ENCODE measurements around the gene GATAD2A.
"Not testable (repeated sequence)": the region's sequence is repeated elsewhere in the genome, so short reads cannot be mapped to it uniquely, and the experiment has no call there.

The GATAD2A gene

DNA sequence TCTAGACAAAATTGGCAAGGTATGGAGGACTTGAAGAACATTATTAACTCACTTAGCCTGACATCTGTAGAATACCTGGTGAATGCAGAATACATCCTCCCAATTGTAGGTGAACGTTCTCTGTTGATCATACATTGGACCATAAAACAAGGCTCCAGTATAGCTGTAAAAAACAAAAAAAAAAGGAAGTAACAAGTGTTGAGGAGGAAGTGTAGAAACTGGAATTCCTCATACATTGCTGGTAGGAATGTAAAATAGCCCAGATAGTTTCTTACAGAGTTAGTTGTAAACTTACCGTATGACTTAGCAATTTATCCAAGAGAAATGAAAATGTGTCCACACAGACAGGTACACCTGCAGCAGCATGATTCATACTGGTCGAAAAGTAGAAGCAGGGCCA lies 65.1 kb downstream of the GATAD2A start:
- Mint-ChIP-seq H3K27me3 (ENCODE audit: low read depth) (no peaks in the 10 kb centered on the region), H3K27ac (no peak overlapping the region), H3K4me3 (no peak overlapping the region), H3K36me3 (ENCODE audit: low read depth) (peaks cover 49% of the 10 kb centered on the region), H3K4me1 (ENCODE audit: low read depth) (peaks cover 45% of the 10 kb centered on the region), H3K9me3 (peaks cover 34% of the 10 kb centered on the region)

DNA sequence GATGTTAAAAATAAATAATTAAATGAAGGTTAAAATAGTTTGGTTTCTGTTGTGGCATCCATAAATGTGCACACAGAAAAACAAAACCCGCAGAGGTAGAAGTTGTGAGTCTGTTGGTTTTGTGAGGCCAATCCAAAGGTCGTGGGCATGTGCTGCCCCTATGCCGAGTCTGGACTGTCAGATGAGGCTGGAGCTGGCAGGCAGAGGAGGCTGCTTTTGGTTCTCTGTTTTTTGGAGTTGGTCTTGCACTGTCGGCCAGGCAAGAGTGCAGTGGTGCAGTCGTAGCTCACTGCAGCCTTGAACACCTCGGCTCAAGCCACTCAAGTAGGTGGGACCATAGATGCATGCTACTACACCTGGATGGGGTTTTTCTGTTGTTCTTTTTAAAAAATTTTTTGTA lies 66.2 kb downstream of the GATAD2A start:
- Mint-ChIP-seq H3K36me3 (ENCODE audit: low read depth) (peaks cover 44% of the 10 kb centered on the region), H3K27me3 (ENCODE audit: low read depth) (no peaks in the 10 kb centered on the region), H3K4me3 (no peak overlapping the region), H3K9me3 (peaks cover 26% of the 10 kb centered on the region), H3K27ac (peak overlapping the region; percentile 70), H3K4me1 (ENCODE audit: low read depth) (peaks cover 55% of the 10 kb centered on the region)

DNA sequence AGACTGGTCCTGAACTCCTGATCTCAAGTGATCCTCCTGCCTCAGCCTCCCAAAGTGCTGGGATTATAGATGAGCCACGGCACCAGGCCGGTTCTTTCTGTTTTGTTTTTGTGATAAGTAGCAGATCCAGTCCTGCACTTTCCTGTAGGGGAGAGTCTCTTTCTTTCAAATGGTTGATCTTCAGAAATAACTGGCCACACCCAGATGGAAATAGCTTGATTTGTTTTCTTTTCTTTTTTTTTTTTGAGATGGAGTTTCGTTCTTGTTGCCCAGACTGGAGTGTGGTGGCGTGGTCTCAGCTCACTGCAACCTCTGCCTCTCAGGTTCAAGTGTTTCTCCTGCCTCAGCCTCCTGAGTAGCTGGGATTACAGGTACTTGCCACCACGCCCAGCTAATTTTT lies 66.6 kb downstream of the GATAD2A start:
- H3K27me3 Mint-ChIP-seq (ENCODE audit: low read depth): not testable (repeated sequence)
- peaks cover 24% of the 10 kb centered on the region for H3K9me3 Mint-ChIP-seq
- peaks cover 59% of the 10 kb centered on the region for H3K4me1 Mint-ChIP-seq (ENCODE audit: low read depth)
- peak overlapping the region; percentile 70 for H3K27ac Mint-ChIP-seq
- peak overlapping the region; percentile 34 for H3K4me3 Mint-ChIP-seq
- H3K36me3 Mint-ChIP-seq (ENCODE audit: low read depth): peaks cover 40% of the 10 kb centered on the region

DNA sequence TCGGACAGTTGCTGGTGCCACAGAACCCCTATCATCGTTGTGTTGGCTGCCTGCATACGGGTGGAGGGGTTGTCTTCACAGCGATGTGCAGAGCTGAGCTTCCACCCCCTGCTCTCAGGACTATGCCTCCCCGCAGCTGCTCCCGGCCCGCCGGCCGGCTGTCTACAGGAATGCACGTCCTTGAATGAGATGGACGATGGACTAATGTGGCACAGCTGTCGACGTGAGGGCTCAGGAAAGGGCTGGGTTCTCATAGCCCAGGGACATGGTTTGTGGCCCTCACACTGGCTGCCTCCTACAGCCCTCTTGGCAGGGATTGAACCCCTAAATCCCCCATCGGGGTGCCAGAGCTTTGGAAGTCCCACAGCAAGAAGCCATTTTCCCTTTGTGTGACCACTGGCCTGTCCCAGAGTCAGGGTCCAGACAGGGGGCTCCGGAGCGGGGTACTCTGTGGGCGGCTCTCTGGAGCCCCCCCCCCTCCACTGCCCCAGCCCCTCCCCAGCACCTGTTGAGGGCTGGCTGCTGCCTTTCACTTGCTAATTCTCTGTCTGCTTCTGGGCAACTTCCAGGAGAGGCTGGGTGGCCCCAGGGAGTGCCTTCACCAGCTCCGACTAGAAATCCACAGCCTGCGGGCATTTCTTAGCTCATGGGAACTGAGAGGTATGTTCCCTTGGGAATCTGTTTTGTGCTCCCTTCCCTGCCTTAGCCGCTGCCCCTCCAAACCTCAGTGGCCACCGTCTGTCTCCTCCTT lies 69.7 kb downstream of the GATAD2A start:
- Mint-ChIP-seq H3K27me3 (ENCODE audit: low read depth) (no peaks in the 10 kb centered on the region), H3K36me3 (ENCODE audit: low read depth) (peaks cover 22% of the 10 kb centered on the region), H3K27ac (peak overlapping the region; percentile 87), H3K9me3 (peaks cover 4% of the 10 kb centered on the region), H3K4me3 (peak overlapping the region; percentile 44), H3K4me1 (ENCODE audit: low read depth) (peaks cover 69% of the 10 kb centered on the region)

GRCh38 chr19:19475849-19476828 lies 70.7 kb downstream of the GATAD2A start:
- Mint-ChIP-seq H3K27me3 (ENCODE audit: low read depth) (no peaks in the 10 kb centered on the region), H3K27ac (peak overlapping the region; percentile 53), H3K4me1 (ENCODE audit: low read depth) (peaks cover 71% of the 10 kb centered on the region), H3K36me3 (ENCODE audit: low read depth) (peaks cover 18% of the 10 kb centered on the region), H3K9me3 (no peaks in the 10 kb centered on the region), H3K4me3 (peak overlapping the region; percentile 44)

- Mint-ChIP-seq H3K27me3 (ENCODE audit: low read depth) (no peaks in the 10 kb centered on the region), H3K9me3 (no peaks in the 10 kb centered on the region), H3K27ac (no peak overlapping the region)
Observed at GRCh38 chr19:19477705-19478383, 72.4 kb downstream of the GATAD2A start.

DNA sequence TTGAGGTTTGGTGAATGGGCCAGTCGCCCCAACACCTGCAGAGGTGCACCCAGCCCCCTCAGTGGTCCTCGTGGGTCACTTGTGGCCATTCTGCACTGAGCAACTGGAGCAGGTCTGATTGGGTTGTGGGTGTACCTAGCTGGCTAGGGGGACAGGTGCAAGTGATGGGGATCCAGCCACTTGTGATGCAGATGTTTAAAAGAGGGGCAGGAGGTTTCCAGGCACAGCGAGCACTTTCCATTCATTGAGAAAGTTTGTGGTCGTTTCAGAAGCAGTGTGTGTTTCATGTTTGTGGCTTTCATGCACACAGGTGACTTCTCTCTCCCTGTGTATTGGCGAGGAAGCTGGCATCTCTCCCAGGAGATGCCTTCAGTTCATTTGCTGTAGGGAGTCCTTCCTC lies 75.2 kb downstream of the GATAD2A start:
- Mint-ChIP-seq H3K27me3 (ENCODE audit: low read depth) (no peaks in the 10 kb centered on the region), H3K4me1 (ENCODE audit: low read depth) (peaks cover 39% of the 10 kb centered on the region), H3K36me3 (ENCODE audit: low read depth) (peaks cover 11% of the 10 kb centered on the region), H3K27ac (no peak overlapping the region), H3K4me3 (no peak overlapping the region), H3K9me3 (no peaks in the 10 kb centered on the region)

More at GRCh38 chr19:19477705-19478383, 72.4 kb downstream of the GATAD2A start:
- Mint-ChIP-seq H3K4me1 (ENCODE audit: low read depth) (peaks cover 63% of the 10 kb centered on the region), H3K4me3 (no peak overlapping the region), H3K36me3 (ENCODE audit: low read depth) (peaks cover 13% of the 10 kb centered on the region)

- peaks cover 6% of the 10 kb centered on the region for H3K36me3 Mint-ChIP-seq (ENCODE audit: low read depth)
- H3K4me1 Mint-ChIP-seq (ENCODE audit: low read depth): peaks cover 22% of the 10 kb centered on the region
- no peaks in the 10 kb centered on the region for H3K27me3 Mint-ChIP-seq (ENCODE audit: low read depth)
- H3K4me3 Mint-ChIP-seq: no peak overlapping the region
- no peaks in the 10 kb centered on the region for H3K9me3 Mint-ChIP-seq
- no peak overlapping the region for H3K27ac Mint-ChIP-seq
Observed at GRCh38 chr19:19482809-19483596, 77.5 kb downstream of the GATAD2A start.

DNA sequence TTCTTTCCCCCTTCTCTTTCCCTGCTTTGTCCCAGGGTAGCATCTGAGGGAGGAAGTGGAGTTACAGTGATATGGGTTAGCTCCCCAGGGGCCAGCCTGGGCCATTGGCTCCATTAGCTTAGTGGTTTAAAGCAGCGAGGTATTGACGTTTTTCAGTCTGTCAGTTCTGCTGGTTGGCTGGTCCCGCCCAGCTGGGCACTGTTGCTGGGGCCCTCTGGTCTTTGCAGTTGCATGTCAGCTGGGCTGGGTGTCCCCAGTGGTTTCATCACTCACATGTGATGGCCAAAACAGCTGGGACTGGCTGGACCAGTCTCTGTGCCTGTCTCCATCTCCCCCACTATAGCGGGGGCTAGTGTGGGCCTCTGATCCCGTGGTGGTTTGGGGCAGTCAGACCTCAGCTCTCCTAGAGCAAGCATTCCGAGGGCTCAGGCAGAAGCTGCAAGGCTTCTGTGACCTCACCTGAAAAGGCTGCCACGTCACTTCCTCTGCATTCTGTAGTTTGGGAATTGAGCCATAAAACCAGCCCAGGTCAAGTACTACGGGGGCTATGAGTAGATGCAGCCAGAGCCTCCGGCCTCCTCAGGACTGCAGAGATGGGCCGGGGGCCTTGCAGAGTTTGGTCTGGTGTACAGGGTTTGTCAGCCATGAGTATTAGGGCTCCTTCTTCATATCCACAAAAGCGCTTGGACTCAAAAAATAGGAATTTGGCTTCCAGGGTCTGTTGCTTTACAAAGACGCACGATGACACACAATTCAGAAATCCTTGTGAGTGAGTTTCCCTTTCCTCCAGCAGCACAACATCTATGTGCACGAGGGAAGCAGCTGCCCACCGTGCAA lies 79.9 kb downstream of the GATAD2A start:
- peaks cover 4% of the 10 kb centered on the region for H3K36me3 Mint-ChIP-seq (ENCODE audit: low read depth)
- peak overlapping the region; percentile 31 for H3K27ac Mint-ChIP-seq
- H3K4me3 Mint-ChIP-seq: no peak overlapping the region
- no peaks in the 10 kb centered on the region for H3K27me3 Mint-ChIP-seq (ENCODE audit: low read depth)
- H3K9me3 Mint-ChIP-seq: no peaks in the 10 kb centered on the region
- peaks cover 32% of the 10 kb centered on the region for H3K4me1 Mint-ChIP-seq (ENCODE audit: low read depth)

DNA sequence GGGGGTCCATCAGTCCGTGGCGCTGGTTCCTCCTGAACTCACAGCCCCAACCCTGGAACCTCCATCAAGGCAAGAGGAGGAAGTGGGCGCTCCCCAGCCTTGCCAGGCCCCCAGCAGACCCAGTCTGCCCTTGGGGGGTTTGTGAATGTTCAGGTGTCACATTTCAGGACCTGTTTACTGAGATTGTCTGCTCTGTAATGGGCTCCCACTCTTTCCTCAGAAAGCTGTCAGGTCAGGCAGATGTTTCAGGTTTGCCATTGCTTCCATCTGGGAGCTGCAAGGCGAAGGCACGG lies 80.5 kb downstream of the GATAD2A start:
- Mint-ChIP-seq H3K9me3 (no peaks in the 10 kb centered on the region), H3K36me3 (ENCODE audit: low read depth) (peaks cover 4% of the 10 kb centered on the region), H3K27ac (no peak overlapping the region), H3K4me1 (ENCODE audit: low read depth) (peaks cover 31% of the 10 kb centered on the region), H3K4me3 (no peak overlapping the region), H3K27me3 (ENCODE audit: low read depth) (no peaks in the 10 kb centered on the region)

DNA sequence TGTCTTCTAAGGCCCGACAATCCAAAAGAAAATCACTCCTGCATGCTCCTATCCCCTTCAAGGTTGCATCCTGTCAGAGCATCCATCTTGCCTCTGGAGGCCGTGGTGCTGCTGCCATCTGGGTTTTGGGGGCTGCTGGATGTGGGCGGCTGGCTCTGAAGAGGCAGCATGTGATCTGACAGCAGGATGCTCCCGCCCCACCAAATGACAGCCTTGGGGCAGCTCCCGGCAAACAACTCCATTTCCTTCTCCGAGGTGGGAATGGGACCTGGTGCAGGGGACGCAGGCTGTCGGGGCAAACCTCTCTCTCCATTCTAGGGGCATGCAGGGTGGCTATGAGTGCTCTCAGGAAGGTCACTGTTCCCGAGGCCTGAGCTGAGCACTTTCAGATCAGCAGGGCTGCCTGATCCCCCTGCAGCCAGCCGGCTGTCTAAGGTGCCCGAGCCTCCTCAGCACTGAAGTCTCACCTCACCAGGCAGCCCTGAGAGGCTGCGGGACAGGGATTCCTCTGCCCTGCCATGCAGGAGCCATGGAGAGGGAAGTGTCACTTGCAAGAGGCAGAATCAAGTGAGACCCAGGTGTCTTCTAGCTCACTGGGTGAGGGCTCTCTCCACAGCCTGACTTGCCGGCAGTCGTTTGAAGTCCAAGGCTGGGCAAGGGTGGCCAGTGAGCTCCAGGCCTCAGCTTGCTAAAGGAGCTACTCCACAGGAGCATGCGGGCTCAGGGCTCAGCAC lies 81.0 kb downstream of the GATAD2A start:
- Mint-ChIP-seq H3K9me3 (no peaks in the 10 kb centered on the region), H3K27me3 (ENCODE audit: low read depth) (no peaks in the 10 kb centered on the region), H3K36me3 (ENCODE audit: low read depth) (peaks cover 4% of the 10 kb centered on the region), H3K4me3 (no peak overlapping the region), H3K27ac (peak overlapping the region; percentile 15), H3K4me1 (ENCODE audit: low read depth) (peaks cover 27% of the 10 kb centered on the region)

DNA sequence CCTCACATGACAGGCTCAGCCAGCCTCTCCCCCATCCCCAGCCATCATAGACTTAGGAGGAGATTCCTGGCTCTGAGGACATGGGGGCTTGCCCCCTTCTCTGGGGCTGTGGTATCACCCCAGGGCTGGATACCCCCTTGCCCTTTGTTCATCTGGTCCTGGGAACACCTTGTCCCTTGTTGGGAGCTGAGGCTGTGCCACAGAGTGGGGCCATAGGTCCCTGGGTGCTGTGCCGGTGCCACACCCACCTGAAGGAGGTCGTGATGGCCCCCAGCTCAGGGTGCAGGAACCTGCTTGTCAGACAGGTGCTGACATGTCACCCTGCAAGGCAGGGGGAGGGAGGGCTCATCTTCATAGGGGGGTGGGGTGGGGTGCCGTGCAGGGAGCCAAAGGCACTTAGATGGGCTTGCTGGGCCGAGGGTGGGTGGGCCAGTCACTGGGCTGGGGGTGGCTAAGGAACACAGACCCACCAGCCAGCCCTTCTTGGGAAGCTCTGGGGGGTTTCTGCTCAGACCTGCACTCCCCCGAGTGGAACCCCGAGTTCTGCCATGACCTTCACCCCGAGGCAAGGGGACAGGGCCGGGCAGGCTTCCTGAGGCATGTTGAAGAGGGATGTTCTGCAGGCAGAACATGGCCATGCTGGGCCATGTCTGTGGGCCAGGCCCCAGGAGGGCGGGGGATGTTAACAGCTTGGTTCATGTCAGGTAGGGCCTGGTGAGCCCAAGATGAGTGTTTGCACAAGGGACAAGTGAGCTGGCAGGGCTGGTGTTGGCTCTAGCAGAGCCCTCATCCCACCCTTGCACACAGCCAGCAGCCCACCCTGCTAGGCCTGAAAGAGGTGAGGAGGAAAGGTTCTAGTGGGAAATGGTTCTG lies 81.8 kb downstream of the GATAD2A start:
- no peaks in the 10 kb centered on the region for H3K27me3 Mint-ChIP-seq (ENCODE audit: low read depth)
- peak overlapping the region; percentile 100 for H3K27ac Mint-ChIP-seq
- no peaks in the 10 kb centered on the region for H3K9me3 Mint-ChIP-seq
- H3K36me3 Mint-ChIP-seq (ENCODE audit: low read depth): peaks cover 4% of the 10 kb centered on the region
- H3K4me3 Mint-ChIP-seq: no peak overlapping the region
- peaks cover 26% of the 10 kb centered on the region for H3K4me1 Mint-ChIP-seq (ENCODE audit: low read depth)

All from T-helper 1 cell treated with Interleukin-12 subunit alpha and Interleukin-12 subunit beta and Interleukin-4 antibody, amounts not matched to agents 30 μg/mL and 1 μg/mL, for 36 hours (primary cell).